LNCaP clone FGC (cell line): ENCODE data around the gene ZNF423.

Experiments
- DNase-seq: peaks from one replicate; pipeline ENCODE4 v3.0.0-alpha.2; 2011; ENCODE audit warnings: low read depth
- H3K4me3 ChIP-seq: 2 replicates; pipeline ENCODE4 v1.5.1; 2011; ENCODE audit warnings: mild to moderate bottlenecking, low read depth, low read length, control low read depth
- CTCF ChIP-seq: IDR thresholded peaks from 2 replicates; pipeline ENCODE4 v1.5.1; 2012; ENCODE audit warnings: mild to moderate bottlenecking; ENCODE audit not compliant: control insufficient read depth, insufficient read depth; ENCODE audit errors: extremely low read depth

ZNF423 gene

GRCh38 chr16:49623501-49624266 lies 232.2 kb downstream of the ZNF423 start:
- no peak for DNase-seq
- H3K4me3 ChIP-seq = no peak overlapping the region
- TF ChIP-seq CTCF = no peak

GRCh38 chr16:49622421-49623402 lies 233.2 kb downstream of the ZNF423 start:
- no peak for TF ChIP-seq CTCF
- DNase-seq = no peak
- no peak overlapping the region for H3K4me3 ChIP-seq

- TF ChIP-seq CTCF = no peak
- no peak for DNase-seq
- H3K4me3 ChIP-seq = no peak overlapping the region
Observed at GRCh38 chr16:49622084-49622390, 233.9 kb downstream of the ZNF423 start.

GRCh38 chr16:49621241-49622083 lies 234.4 kb downstream of the ZNF423 start:
- no peak for DNase-seq
- no peak overlapping the region for H3K4me3 ChIP-seq

GRCh38 chr16:49620869-49621240 lies 235.1 kb downstream of the ZNF423 start:
- no peak overlapping the region for H3K4me3 ChIP-seq
- no peak for DNase-seq
- TF ChIP-seq CTCF = no peak

More at GRCh38 chr16:49621241-49622083, 234.4 kb downstream of the ZNF423 start:
- no peak for TF ChIP-seq CTCF

- no peak overlapping the region for H3K4me3 ChIP-seq
- DNase-seq = no peak
- no peak for TF ChIP-seq CTCF
Observed at GRCh38 chr16:49620158-49620868, 235.6 kb downstream of the ZNF423 start.
